ENCODE data around the gene PEF1. TPM values are rescaled to one million over a fixed set of nuclear protein-coding genes. Genes with fewer than 3 reads are reported as not detected.

Gene PEF1
- total RNA-seq, 1 donor from 2014 or later = 57.9 TPM

DNA sequence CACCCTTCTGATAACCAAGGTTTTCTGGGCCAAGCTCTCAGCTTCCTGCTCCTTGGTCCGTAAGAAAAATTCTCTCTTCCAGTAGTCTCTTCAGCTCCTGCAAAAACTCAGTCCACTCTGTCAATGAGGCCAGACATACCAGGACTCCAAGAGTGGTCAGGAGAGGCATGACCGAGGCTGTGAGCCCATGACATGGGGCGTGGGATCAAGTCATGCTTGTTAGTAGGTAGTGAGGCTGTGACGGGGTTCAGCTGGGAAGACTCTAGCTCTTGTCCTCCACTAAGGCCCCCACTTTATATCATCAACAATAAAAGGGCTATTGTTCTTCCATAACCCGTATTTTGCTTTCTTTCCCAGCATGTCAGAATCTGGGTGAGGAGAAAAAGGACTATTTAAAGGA is 37.3 kb downstream of the PEF1 start:
- Histone ChIP-seq H3K27ac (ENCODE audit: low read depth, low read length) (no peak overlapping the region), H3K79me2 (ENCODE audit: insufficient read depth, low read length) (no peaks in the 10 kb centered on the region), H3K4me3 (ENCODE audit: insufficient read depth, low read depth, low read length) (no peak overlapping the region), H3K4me1 (ENCODE audit: insufficient read depth, low read length) (peaks cover 5% of the 10 kb centered on the region), H3K9me3 (ENCODE audit: insufficient read depth, low read depth, low read length) (no peaks in the 10 kb centered on the region), H3K27me3 (ENCODE audit: insufficient read depth, low read length) (no peaks in the 10 kb centered on the region), H2AFZ (ENCODE audit: low read depth, low read length) (no peak overlapping the region), H3K9ac (ENCODE audit: low read length) (no peak overlapping the region), H3K36me3 (ENCODE audit: insufficient read depth, low read length) (no peaks in the 10 kb centered on the region), H4K20me1 (ENCODE audit: insufficient read depth, low read length) (no peaks in the 10 kb centered on the region), H3K4me2 (ENCODE audit: low read length) (no peak overlapping the region)
- H3K27ac Mint-ChIP-seq (ENCODE audit: unreplicated experiment) = no peak overlapping the region
- H3K4me3 Mint-ChIP-seq (ENCODE audit: unreplicated experiment) = no peak overlapping the region
- H3K36me3 Mint-ChIP-seq (ENCODE audit: low read depth, unreplicated experiment) = no peaks in the 10 kb centered on the region
- DNase-seq (ENCODE audit: low read depth) (no peak), FAIRE-seq (no peak)
- H3K27me3 Mint-ChIP-seq (ENCODE audit: low read depth, unreplicated experiment) = peaks cover 5% of the 10 kb centered on the region
- peaks cover 5% of the 10 kb centered on the region for H3K4me1 Mint-ChIP-seq (ENCODE audit: low read depth, unreplicated experiment)
- TF ChIP-seq, protein P1, sequence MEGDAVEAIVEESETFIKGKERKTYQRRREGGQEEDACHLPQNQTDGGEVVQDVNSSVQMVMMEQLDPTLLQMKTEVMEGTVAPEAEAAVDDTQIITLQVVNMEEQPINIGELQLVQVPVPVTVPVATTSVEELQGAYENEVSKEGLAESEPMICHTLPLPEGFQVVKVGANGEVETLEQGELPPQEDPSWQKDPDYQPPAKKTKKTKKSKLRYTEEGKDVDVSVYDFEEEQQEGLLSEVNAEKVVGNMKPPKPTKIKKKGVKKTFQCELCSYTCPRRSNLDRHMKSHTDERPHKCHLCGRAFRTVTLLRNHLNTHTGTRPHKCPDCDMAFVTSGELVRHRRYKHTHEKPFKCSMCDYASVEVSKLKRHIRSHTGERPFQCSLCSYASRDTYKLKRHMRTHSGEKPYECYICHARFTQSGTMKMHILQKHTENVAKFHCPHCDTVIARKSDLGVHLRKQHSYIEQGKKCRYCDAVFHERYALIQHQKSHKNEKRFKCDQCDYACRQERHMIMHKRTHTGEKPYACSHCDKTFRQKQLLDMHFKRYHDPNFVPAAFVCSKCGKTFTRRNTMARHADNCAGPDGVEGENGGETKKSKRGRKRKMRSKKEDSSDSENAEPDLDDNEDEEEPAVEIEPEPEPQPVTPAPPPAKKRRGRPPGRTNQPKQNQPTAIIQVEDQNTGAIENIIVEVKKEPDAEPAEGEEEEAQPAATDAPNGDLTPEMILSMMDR (IDR thresholded peaks at IDR 0.05; ENCODE audit: insufficient read depth, low read depth, low read length) = no peak
- TF ChIP-seq EZH2 (IDR thresholded peaks at IDR 0.05; ENCODE audit: insufficient read depth, low read length) = no peak
- peaks cover 3% of the 10 kb centered on the region for H3K9me3 Mint-ChIP-seq (ENCODE audit: unreplicated experiment)

DNA sequence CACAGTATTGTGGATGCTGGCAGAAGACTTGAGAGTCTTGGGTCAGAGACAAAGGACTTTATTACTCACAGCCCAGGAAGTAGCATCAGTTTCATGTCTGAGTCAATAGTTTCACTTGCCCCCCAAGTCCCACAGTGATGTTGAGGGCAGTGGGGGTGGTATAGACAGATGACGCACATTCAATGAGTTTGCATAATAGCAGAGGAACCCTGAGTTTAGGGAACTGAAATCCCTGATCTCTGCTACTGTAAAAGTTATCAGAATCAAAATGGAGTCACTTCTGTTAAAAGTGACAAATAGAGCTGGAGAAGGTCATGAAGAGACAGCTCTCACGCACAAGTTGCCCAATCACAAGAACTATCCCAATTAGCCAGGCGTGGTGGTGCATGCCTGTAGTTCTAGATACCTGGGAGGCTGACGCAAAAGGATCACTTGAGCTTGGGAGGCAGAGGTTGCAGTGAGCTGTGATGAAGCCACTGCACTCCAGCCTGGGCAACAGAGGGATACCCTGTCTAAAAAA is 38.7 kb downstream of the PEF1 start:
- Histone ChIP-seq H3K79me2 (ENCODE audit: insufficient read depth, low read length) (no peaks in the 10 kb centered on the region), H4K20me1 (ENCODE audit: insufficient read depth, low read length) (no peaks in the 10 kb centered on the region), H3K4me1 (ENCODE audit: insufficient read depth, low read length) (peaks cover 5% of the 10 kb centered on the region), H3K27ac (ENCODE audit: low read depth, low read length) (peak overlapping the region; percentile 54), H3K9ac (ENCODE audit: low read length) (no peak overlapping the region), H3K9me3 (ENCODE audit: insufficient read depth, low read depth, low read length) (no peaks in the 10 kb centered on the region), H2AFZ (ENCODE audit: low read depth, low read length) (peak overlapping the region; percentile 0), H3K4me2 (ENCODE audit: low read length) (peak overlapping the region; percentile 10), H3K36me3 (ENCODE audit: insufficient read depth, low read length) (no peaks in the 10 kb centered on the region), H3K27me3 (ENCODE audit: insufficient read depth, low read length) (no peaks in the 10 kb centered on the region), H3K4me3 (ENCODE audit: insufficient read depth, low read depth, low read length) (no peak overlapping the region)
- Mint-ChIP-seq H3K27ac (ENCODE audit: unreplicated experiment) (no peak overlapping the region), H3K4me3 (ENCODE audit: unreplicated experiment) (no peak overlapping the region), H3K27me3 (ENCODE audit: low read depth, unreplicated experiment) (peaks cover 5% of the 10 kb centered on the region), H3K9me3 (ENCODE audit: unreplicated experiment) (no peaks in the 10 kb centered on the region), H3K4me1 (ENCODE audit: low read depth, unreplicated experiment) (peaks cover 5% of the 10 kb centered on the region), H3K36me3 (ENCODE audit: low read depth, unreplicated experiment) (no peaks in the 10 kb centered on the region)
- DNase-seq (ENCODE audit: low read depth) = peak; percentile 88
- FAIRE-seq = no peak
- TF ChIP-seq, protein P1 (IDR thresholded peaks at IDR 0.05; ENCODE audit: insufficient read depth, low read depth, low read length) = no peak
- no peak for TF ChIP-seq EZH2 (IDR thresholded peaks at IDR 0.05; ENCODE audit: insufficient read depth, low read length)

DNA sequence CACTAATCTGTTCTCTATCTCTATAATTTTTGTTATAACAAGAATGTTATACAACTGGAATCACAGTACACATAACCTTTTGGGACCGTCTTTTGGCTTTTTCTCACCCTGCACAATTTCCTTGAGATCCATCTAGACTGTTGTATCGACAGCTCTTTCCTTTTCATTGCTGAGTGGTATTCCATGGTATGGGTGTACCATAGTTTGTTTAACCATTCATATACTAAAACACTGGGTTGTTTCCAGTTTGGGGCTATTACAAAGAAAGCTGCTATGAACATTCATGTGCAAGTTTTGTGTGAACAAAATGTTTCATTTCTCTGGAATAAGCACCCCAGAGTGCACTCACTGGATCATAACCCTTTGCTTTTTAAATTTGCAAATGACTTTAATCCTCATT is 42.6 kb downstream of the PEF1 start:
- FAIRE-seq (no peak), DNase-seq (ENCODE audit: low read depth) (no peak)
- Mint-ChIP-seq H3K9me3 (ENCODE audit: unreplicated experiment) (no peaks in the 10 kb centered on the region), H3K27me3 (ENCODE audit: low read depth, unreplicated experiment) (peaks cover 7% of the 10 kb centered on the region), H3K36me3 (ENCODE audit: low read depth, unreplicated experiment) (no peaks in the 10 kb centered on the region), H3K4me1 (ENCODE audit: low read depth, unreplicated experiment) (peaks cover 5% of the 10 kb centered on the region), H3K4me3 (ENCODE audit: unreplicated experiment) (no peak overlapping the region), H3K27ac (ENCODE audit: unreplicated experiment) (no peak overlapping the region)
- H3K36me3 ChIP-seq (ENCODE audit: insufficient read depth, low read length) = no peaks in the 10 kb centered on the region
- no peak overlapping the region for H3K4me2 ChIP-seq (ENCODE audit: low read length)
- peaks cover 5% of the 10 kb centered on the region for H3K4me1 ChIP-seq (ENCODE audit: insufficient read depth, low read length)
- no peak overlapping the region for H2AFZ ChIP-seq (ENCODE audit: low read depth, low read length)
- no peaks in the 10 kb centered on the region for H3K9me3 ChIP-seq (ENCODE audit: insufficient read depth, low read depth, low read length)
- H3K9ac ChIP-seq (ENCODE audit: low read length) = no peak overlapping the region
- no peaks in the 10 kb centered on the region for H3K79me2 ChIP-seq (ENCODE audit: insufficient read depth, low read length)
- H3K4me3 ChIP-seq (ENCODE audit: insufficient read depth, low read depth, low read length) = no peak overlapping the region
- H3K27me3 ChIP-seq (ENCODE audit: insufficient read depth, low read length) = no peaks in the 10 kb centered on the region
- no peak for TF ChIP-seq EZH2 (IDR thresholded peaks at IDR 0.05; ENCODE audit: insufficient read depth, low read length)
- TF ChIP-seq, protein P1 (IDR thresholded peaks at IDR 0.05; ENCODE audit: insufficient read depth, low read depth, low read length) = no peak
- H4K20me1 ChIP-seq (ENCODE audit: insufficient read depth, low read length) = no peaks in the 10 kb centered on the region
- H3K27ac ChIP-seq (ENCODE audit: low read depth, low read length) = no peak overlapping the region
